GM21381 (cell line): Measurements from ENCODE around the gene ANKRD28.

Experiments used
- ATAC-seq: cut with Tn5 transposase; IDR thresholded peaks from one replicate; pipeline ENCODE4 v1.9.1; 2021; ENCODE audit warnings: mild to moderate bottlenecking, moderate library complexity; ENCODE audit not compliant: unreplicated experiment

The ANKRD28 gene

DNA sequence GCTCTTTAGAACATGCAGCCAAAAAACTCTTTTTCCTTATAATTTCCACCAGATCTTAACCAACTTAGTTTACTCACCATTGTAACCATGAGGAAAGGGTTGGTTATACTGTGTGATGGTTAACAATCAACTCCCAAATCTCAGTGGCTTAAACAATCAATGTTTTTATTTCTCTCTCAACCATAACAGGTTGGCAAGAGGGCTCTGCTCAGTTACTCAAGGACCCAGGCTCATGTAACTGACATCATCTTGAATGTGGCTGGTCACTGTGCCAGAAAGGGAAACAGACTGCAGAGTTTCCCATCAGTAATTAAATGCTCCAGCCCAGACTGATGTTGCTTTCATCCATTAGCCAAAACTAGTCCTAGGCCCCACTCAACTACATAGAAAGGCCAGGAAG is 69.0 kb downstream of the ANKRD28 start:
- no peak for ATAC-seq

DNA sequence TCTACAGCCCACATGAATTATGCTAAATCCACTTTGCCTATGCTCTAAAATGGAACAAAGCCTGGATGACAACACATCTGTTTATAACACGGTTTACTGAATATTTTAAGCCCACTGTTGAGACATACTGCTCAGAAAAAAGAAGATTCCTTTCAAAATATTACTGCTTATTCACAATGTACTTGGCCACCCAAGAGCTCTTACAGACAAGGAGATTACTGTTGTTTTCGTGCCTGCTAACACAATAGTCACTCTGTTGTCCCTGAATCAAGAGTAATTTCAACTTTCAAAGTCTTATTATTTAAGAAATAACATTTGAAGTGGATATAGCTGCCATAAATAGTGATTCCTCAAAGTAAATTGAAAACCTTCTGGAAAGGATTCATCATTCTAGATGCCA is 70.9 kb downstream of the ANKRD28 start:
- ATAC-seq: no peak

DNA sequence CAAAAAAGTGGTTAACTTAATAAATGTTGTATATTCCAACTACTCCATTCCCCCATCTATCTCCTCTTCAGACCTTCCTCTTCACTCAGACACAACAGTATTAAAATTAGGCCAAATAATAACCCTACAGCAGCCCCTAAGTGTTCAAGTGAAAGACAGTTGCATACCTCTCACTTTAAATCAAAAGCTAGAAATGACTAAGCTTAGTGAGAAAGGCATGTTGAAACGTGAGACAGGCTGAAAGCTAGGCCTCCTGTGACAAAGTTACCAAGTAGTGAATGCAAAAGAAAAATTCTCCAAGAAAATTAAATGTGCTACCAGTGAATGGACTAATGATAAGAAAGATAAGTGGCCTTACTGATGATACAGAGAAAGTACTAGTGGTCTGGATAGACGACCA is 71.7 kb downstream of the ANKRD28 start:
- peak; percentile 82 for ATAC-seq

DNA sequence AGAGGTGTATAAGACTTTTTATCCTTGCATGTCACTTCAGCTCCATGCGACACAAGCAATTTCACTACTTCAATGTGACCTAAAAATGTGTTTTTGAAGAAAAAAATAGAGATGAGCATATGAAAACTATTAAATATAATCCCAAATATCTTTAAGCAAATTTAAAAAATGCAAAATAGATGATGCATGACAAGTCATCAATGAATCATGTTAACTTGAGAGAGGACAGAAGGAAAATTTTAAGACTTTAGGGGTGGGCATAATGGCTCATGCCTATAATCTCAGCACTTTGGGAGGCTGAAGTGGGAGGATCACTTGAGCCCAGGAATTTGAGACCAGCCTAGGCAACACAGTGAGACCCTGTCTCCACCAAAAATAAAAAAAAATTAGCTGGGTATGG is 73.3 kb downstream of the ANKRD28 start:
- no peak for ATAC-seq

DNA sequence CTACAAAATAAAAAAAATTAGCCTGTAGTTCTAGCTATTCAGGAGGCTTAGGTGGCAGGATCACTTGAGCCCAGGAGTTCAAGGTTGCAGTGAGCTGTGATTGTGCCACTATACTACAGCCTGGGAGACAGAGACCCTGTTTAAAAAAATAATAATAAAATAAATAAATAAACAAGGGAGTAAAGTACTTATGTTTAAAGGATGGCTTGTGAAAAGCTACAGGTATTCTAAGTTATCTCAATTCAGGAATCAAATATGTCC is 74.2 kb downstream of the ANKRD28 start:
- no peak for ATAC-seq

DNA sequence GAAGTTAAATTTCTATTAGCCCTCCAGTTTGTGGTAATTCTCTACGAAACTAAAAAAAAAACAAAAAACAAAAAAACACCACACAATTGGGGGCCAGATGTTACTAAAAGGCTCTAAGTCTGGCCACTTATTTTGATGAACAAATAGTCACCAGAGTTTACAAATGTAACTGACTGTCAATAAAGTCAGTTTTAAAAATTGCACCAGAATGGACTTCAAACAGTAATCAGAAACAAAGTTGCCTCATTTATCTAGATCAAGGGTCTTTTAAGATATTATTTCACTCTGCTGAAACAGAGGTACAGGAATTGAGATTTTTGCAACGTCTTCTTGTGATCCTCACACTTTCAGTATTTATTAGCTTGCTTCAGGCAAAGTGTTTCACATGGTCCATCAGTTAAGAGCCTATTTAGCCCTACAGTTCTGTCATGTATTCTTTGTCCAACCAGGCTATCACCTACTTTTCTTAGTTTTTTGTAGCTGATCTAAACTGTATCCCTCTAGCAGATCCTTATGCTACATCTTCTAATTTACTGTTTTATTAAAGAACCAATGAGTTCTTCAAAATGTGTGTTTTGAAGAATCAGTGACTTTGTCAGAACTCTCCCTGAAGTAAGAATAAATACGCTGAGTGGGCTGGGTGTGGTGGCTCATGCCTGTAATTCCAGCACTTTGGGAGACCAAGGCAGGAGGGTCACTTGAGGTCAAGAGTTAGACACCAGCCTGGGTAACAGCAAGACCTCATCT is 74.7 kb downstream of the ANKRD28 start:
- ATAC-seq: no peak

DNA sequence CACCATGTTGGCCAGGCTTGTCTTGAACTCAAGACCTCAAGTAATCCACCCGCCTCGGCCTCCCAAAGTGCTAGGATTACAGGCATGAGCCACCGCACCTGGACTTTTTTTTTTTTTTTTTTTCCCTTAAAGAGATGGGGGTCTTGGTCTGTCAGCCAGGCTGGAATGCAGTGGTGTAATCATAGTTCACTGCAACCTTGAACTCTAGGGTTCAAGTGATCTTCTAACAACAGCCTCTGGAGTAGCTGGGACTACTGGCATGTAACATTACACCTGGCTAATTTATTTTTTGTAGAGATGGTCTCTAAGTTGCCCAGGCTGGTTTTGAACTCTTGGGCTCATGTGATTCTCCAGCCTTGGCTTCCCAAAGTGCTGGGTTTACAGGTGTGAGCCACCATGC is 81.6 kb downstream of the ANKRD28 start:
- ATAC-seq: no peak

DNA sequence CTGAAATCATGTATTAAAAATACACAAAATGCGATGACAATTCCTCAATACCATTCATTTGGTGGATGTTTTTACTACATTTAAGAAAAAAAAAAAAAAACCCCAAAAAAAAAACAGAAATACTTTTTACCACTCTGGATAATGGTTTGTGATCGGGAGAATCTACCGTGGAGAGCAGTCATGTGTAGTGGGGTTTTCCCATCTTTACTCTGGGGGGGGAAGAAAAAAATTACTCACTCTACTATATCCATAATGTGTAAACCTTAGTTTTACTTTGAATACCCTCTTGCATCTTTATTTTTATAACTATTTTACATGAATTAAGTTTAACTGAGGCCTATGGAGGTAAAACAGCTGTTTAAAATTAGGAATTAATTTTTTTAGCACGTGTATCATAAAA is 83.3 kb downstream of the ANKRD28 start:
- no peak for ATAC-seq

DNA sequence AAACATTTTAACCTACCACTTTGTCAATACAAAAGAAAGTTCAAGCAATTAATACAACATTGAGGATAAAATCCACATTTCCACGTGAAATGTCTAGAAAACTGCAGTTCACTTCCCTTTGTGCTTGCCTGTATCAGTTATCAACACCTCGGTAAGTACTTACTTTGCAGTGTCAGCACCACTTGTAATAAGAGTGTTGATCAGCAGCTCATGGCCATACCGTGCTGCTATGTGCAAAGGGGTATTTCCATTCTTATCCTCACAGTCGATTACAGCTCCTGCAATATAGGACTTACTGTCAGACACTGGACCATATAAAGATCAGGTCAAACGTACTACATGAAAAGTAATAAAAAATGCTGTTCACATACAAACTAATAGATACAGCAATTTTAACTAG is 84.4 kb downstream of the ANKRD28 start:
- no peak for ATAC-seq

DNA sequence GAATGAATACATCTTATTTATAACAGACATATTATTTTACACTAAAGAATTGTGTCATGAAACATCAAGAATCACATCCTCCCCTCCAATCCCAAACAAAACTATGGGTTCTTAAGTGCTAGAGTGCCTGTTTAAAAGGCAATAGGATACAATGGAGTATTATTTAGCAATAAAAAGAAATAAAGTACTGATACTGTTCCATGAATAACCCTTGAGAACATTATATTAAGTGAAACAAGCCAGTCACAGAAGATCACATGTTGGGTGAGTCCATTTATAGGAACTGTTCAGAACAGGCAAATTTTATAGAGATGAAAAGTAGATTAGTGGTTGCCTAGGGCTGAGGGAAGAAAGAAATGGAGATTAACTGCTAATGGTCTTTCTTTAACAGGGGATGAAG is 86.5 kb downstream of the ANKRD28 start:
- ATAC-seq: no peak

DNA sequence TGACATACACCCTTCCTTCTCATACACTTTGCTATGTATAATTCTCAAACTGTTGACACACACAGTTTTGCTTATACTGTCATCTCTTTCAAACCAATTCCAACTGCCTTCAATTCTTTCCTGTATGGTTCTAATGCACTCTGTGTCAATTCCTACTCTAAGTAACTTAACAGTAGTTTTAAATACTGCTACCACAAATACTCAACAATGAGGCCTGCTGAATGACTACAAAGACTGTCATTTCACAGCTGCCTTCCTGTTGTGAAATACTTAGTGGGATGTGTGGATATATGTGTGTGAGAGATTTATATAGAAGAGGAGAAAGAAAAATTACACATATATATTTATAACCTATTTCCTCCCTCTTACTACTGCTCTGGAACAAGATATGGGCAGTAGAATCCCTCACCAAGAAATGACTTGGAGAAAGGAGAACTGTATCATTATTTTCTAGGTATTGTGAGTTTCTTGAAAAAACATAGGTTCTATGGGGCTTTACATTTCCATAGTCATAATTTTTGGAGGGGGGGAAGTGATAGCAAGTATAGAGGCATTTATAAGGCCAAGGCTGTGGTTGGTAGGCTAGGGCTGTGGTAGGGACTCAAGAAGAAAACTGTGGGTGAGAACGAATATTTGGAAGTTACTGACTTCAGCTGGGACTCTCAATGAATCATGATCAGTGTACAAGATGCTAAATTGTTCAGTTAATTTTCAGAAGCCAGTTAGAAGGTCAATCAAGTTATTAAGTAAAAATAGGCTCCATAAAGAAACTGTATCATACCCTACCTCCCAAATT is 88.7 kb downstream of the ANKRD28 start:
- no peak for ATAC-seq

DNA sequence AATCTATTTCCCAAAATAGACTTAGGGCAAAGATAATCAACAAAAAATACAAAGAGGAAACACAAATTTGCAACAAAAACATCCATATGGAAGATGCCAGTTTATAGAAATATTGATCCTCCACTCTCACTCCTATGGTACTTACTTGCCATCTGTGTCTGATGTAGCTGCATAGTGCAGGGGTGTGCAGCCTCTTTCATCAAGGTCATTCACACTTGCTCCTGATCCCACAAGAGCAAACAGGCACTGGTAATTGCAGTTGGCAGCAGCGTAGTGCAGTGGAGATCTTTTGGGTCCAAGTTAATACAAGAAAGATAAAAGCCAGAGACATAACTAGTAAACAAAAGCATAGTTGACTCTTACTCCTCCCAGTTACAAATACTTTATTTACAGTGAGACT is 90.0 kb downstream of the ANKRD28 start:
- ATAC-seq: no peak

DNA sequence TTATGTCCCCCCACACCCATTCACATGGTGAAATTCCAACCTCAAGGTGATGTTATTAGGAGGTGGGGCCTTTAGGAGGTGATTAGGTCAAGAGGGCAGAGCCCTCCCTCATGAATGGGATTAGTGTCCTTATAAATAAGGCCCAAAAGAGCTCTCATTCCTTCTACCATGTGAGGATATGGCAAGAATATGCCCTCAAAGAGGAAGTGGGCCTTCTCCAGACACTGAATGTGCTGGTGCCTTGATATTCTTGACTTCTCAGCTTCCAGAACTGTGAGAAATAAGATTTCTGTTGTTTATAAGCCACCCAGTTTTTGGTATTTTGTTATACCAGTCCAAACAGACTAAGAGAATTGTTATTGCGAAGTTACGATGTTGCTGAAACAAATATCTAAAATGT is 94.4 kb downstream of the ANKRD28 start:
- no peak for ATAC-seq

DNA sequence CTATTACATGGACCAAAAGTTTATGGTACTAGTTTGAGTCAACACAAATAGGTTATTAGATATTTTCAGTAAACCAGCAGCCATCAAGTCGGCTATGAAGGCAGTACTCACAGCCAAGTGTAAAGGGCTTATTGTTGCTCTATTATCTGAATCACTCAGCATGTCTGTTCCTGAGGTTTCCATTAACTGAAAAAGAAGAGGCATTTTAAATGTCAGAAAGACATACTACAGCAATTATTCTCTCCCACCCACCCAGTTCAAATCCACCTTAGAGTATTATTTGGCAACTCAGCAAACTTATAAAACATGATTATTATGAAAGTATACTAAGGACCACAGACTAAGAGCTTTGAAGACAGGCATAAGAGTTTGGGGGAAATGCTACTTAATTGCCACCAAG is 103.2 kb downstream of the ANKRD28 start:
- ATAC-seq: no peak

DNA sequence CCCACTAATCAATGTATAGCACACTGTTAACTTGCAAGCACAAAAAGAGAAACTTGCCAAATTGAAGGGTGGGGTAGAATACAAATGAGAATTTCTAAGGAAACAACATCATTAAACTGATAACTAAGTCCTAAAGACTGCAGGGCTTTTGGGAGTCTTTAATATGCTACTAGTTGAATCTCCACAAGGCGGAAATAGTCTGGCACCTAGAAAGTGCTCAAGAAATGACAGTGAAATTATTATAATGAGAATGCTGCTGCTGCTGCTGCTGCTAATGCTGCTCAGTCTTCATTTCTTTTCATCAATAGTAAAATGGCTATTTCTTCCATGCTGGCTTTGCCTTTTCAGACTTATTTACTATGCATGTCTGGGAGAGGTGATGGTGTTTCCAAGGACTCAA is 104.4 kb downstream of the ANKRD28 start:
- no peak for ATAC-seq

DNA sequence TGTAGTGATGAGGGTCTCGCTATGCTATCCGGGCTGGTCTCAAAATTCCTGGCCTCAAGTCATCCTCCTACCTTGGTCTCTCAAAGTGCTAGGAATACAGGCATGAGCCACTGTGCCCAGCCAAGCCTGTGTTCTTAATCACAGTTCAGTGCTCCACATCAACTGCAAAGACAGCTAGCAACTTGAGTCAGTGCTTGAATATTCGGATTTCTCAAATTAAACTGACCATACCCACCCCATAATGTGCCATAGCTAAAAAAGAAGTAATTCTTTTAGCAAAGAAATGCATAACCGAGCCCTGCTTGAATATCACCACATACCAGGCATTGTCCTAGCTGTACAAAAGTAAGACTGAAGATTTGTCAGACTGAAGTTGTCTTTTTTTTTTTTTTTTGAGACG is 107.0 kb downstream of the ANKRD28 start:
- ATAC-seq: no peak

DNA sequence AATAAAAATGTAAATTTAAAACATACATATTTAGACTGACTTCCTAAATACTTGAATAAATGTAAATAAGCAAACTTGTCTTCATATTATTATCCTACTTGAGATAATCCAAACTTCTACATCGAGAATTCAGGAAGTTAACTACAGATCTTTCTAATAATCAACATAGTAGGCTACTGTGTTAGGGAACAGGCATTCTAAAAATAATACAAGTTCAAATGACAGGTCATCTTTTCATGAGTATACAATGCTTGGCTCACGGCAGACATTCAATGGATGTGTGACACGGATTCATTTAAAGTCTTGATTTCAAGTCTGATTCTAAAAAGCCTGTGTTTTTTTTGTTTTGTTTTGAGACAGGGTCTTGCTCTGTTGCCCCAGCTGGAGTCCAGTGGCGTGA is 107.5 kb downstream of the ANKRD28 start:
- ATAC-seq: no peak

DNA sequence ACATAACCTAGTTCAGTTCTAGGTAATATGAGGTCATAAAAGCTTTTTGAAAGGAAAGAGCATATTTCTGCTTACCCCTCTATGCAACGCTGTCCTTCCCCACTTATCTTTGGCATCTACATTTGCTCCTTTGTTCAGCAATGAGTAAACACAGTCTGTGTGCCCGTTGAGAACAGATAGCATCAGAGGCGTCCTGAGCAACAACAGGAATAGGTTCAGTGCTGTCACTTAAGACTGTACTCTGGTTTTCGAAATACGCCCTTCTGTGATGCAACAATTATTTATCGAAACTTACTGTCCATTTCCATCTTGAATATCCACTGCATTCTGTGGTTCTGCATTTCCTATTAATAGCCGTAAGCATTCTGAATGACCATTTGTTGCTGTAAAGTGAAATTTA is 111.9 kb downstream of the ANKRD28 start:
- no peak for ATAC-seq

DNA sequence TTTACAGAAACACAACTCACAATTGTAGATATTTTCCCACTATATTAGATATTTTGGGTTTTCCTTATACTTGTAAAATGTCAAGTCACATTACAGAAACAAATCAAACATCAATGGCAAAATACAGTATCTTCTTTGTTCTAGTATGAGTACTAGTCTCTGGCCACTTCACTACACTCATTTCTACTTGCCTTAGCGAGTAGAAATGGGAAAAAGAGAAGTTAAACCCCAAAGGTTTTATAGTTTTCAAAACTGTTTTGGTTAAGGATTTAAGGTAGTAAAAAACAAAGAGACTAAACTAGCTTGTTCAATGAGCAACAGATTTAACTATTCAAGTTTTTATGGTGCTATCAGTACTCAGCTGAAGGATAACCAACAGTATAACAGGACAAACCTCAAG is 114.5 kb downstream of the ANKRD28 start:
- no peak for ATAC-seq

DNA sequence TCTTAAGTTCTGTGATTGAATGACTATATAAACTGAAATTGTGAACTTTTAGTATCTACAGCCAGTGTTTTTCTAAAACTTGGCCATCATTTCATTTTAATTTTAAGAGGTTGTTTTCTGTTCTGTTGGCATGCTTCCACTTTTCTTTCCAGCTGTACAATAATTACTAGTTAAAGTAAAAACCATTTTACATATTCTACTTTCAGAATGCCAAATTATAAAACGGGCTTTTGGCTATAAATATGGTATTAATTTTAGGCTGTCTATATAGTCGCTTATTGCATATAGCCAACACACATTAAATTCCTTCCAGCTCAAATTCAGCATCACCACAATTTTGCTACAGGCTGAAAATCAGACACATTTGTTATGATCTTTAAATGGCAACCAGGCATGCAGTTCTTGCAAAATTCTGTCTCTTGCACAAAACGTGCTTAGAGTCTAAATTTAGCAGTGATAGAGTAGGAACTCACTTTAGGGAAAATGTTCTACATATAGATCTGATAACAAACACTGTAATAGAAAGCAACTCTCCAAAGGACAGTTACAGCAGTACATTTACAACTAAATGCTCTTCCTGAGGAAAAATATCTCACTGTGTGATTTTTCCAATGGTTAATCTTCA is 115.1 kb downstream of the ANKRD28 start:
- no peak for ATAC-seq

DNA sequence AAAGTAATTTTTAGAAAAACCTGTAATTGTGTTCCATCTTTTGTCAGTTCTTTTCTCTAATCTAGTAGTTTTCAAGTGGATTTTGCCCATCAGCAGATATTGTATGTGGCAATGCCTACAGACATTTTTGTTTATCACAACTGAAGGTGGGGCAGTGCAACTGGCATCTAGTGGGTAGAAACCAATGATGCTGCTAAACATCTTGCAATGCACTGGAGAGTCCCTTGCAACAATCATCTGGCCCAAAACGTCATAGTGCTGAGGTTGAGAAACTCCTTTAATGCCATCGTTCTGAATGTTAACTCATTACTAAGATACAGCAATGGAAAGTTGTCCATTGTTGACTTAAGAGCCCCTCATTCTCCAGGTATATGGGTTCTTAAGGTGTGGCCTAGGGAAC is 116.1 kb downstream of the ANKRD28 start:
- no peak for ATAC-seq

DNA sequence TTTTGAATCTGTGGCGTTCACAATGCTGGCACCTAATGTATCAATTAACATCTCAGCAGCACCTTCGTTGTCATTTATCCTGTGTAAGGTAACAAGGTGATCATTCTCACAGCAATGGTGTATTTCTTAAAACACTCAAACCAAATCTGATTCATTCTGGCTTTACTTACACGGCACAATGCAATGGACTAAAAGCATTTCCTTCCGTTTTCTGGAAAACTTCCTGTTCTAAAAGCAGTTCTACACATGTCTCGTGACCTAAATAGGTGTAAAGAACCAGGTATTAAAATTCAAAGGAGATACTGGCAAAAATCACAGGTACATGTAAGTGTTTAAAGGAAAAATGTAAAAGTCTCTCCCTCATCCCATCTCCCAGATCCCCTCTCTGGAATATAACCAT is 118.5 kb downstream of the ANKRD28 start:
- ATAC-seq: no peak
